HepG2 (cell line): Measurements from ENCODE around the gene GRIK4. TPM values are rescaled to one million over a fixed set of nuclear protein-coding genes. Genes with fewer than 3 reads are reported as not detected.

Experiments used
- FOXK1 ChIP-seq: sonication (generic); formaldehyde crosslinking; IDR thresholded peaks from 2 replicates; pipeline ENCODE4 v1.4.0; 2020; ENCODE audit warnings: low read depth, missing genetic modification reagents, borderline replicate concordance
- FOXP4 ChIP-seq: sonication (generic); formaldehyde crosslinking; IDR thresholded peaks from 2 replicates; pipeline ENCODE4 v1.4.0; 2020; ENCODE audit warnings: missing genetic modification reagents
- GABPA ChIP-seq, 2 experiments: IDR thresholded peaks; 2 replicates each; pipeline ENCODE4 v1.6.1; 2011 to 2016; ENCODE audit warnings: low read depth in 2 of 2, low read length in 1 of 2, missing biosample characterization in 1 of 2, missing genetic modification characterization in 1 of 2
- IKZF5 ChIP-seq: IDR thresholded peaks from 2 replicates; pipeline ENCODE4 v1.6.1; 2018; ENCODE audit warnings: missing genetic modification reagents, mild to moderate bottlenecking, missing compliant biosample characterization
- KDM2A ChIP-seq: sonication (generic); formaldehyde crosslinking; IDR thresholded peaks from 2 replicates; pipeline ENCODE4 v1.4.0; 2020; ENCODE audit warnings: low read depth, missing genetic modification reagents, borderline replicate concordance
- PRDM10 ChIP-seq: sonication (generic); formaldehyde crosslinking; IDR thresholded peaks from 2 replicates; pipeline ENCODE4 v1.4.0; 2020; ENCODE audit warnings: low read depth, missing genetic modification reagents
- SOX13 ChIP-seq, 3 experiments: fragments of 450-650 bp in 1 of 3; sonication (generic) in 1 of 3; formaldehyde crosslinking in 1 of 3; IDR thresholded peaks in 2 of 3; conservative IDR thresholded peaks in 1 of 3; 2 replicates each; pipeline versions ENCODE4 v1.5.0 to v1.6.1; 2016 to 2020; ENCODE audit warnings: antibody characterized with exemption in 1 of 3, mild to moderate bottlenecking in 1 of 3, missing compliant biosample characterization in 1 of 3, missing genetic modification reagents in 1 of 3, moderate library complexity in 1 of 3
- STAG1 ChIP-seq: sonication (generic); formaldehyde crosslinking; IDR thresholded peaks from 2 replicates; pipeline ENCODE4 v1.4.0; 2020; ENCODE audit warnings: missing genetic modification reagents
- TFAP4 ChIP-seq: sonication (generic); IDR thresholded peaks from 2 replicates; pipeline ENCODE4 v1.6.1; 2016; ENCODE audit warnings: low read depth, borderline replicate concordance
- TFDP1 ChIP-seq: IDR thresholded peaks from 2 replicates; pipeline ENCODE4 v1.6.1; 2016; ENCODE audit warnings: missing compliant biosample characterization, missing genetic modification reagents, borderline replicate concordance
- USF2 ChIP-seq, 2 experiments: sonication (generic) in 1 of 2; formaldehyde crosslinking in 1 of 2; IDR thresholded peaks; 2 replicates each; pipeline versions ENCODE4 v1.5.1 to v1.6.1; 2011 to 2020; ENCODE audit warnings: borderline replicate concordance in 1 of 2, low read depth in 1 of 2, low read length in 1 of 2, mild to moderate bottlenecking in 1 of 2, missing genetic modification reagents in 1 of 2, moderate library complexity in 1 of 2
- ZNF138 ChIP-seq: sonication (generic); formaldehyde crosslinking; IDR thresholded peaks from 2 replicates; pipeline ENCODE4 v1.5.0; 2020; ENCODE audit warnings: mild to moderate bottlenecking, low read depth, missing genetic modification reagents
- ZNF782 ChIP-seq: sonication (generic); formaldehyde crosslinking; IDR thresholded peaks from 2 replicates; pipeline ENCODE4 v1.4.0; 2020; ENCODE audit warnings: missing genetic modification reagents, mild to moderate bottlenecking, borderline replicate concordance
- polyA plus RNA-seq, 8 experiments: library from polyadenylated mRNA; depleted of rRNA in 3 of 8; stranded (reverse) in 7 of 8; unstranded in 1 of 8; fragments of >200 nt; fragmentation: Illumina TruSeq in 4 of 8; extraction: Trizol in 4 of 8; gene quantifications; 2 replicates each; pipeline versions ENCODE4 v1.2.1 to v1.2.3, GENCODE V29; 2011 to 2016; ENCODE audit warnings: low read depth in 4 of 8, missing spikeins in 1 of 8, mixed read lengths in 1 of 8; ENCODE audit not compliant: insufficient read depth in 1 of 8
- total RNA-seq, 5 experiments: library from RNA; depleted of rRNA; stranded (reverse); fragments of >200 nt; fragmentation: Illumina TruSeq; extraction: Trizol; gene quantifications; 2 replicates each; pipeline ENCODE4 v1.2.3, GENCODE V29; 2016; ENCODE audit warnings: low read depth in 1 of 5

Gene GRIK4
- total and polyA plus RNA-seq, 2 of the 13 experiments (the other 11 are each of a cell fraction or from before 2014, with no cell fraction given): 0.04 to 0.07 TPM

- TF ChIP-seq PRDM10 (CRISPR knock-in tag) (peak; percentile 75), STAG1 (CRISPR knock-in tag) (peak; percentile 32; the same call in 1 of the 2 replicates), SOX13 (IDR thresholded peaks at IDR 0.05) (0 out of 2 replicates have a peak, but pooled peaks have one; percentile 38), SOX13 (CRISPR knock-in tag; conservative IDR thresholded peaks at IDR 0.05 in 1 of 2, IDR thresholded peaks at IDR 0.05 in 1 of 2) (peak in 1 of 2 experiments; percentile 88; a peak in 2 of 4 replicates), KDM2A (CRISPR knock-in tag) (peak; percentile 65; the same call in 1 of the 2 replicates), ZNF782 (CRISPR knock-in tag) (peak; percentile 88; the same call in 1 of the 2 replicates), GABPA (IDR thresholded peaks at IDR 0.05; ENCODE audit: low read depth, low read length) (no peak), GABPA (CRISPR knock-in tag; IDR thresholded peaks at IDR 0.05; ENCODE audit: low read depth) (peak; percentile 78), FOXK1 (peak; percentile 95; the same call in 1 of the 2 replicates), ZNF138 (CRISPR knock-in tag) (no peak), USF2 (IDR thresholded peaks at IDR 0.05; ENCODE audit: low read depth, low read length) (no peak), USF2 (CRISPR knock-in tag; IDR thresholded peaks at IDR 0.05; ENCODE audit: borderline replicate concordance) (0 out of 2 replicates have a peak, but pooled peaks have one; percentile 35), IKZF5 (CRISPR knock-in tag) (peak; percentile 90), FOXP4 (peak; percentile 86), TFAP4 (peak; percentile 74; the same call in 1 of the 2 replicates), TFDP1 (CRISPR knock-in tag) (peak; percentile 62; the same call in 1 of the 2 replicates)
Observed at GRCh38 chr11:120808616-120809050, 297.1 kb downstream of the GRIK4 start (continued).
